ENCODE measurements around the gene FASN. TPM values are rescaled to one million over a fixed set of nuclear protein-coding genes. Genes with fewer than 3 reads are reported as not detected.
A peak's percentile ranks its signal among the peaks of the same experiment; 100 is the strongest.

The FASN gene
- total and polyA plus RNA-seq, 2 of the 13 experiments (the other 11 are each of a cell fraction or from before 2014, with no cell fraction given) = 51.7 to 101 TPM

- TF ChIP-seq HMG20B (CRISPR knock-in tag; conservative IDR thresholded peaks at IDR 0.05) (peak; percentile 72; the same call in 1 of the 2 replicates), BORCS8-MEF2B (CRISPR knock-in tag; IDR thresholded peaks at IDR 0.05) (peak; percentile 85; the same call in 1 of the 2 replicates), NR1H2 (CRISPR knock-in tag; IDR thresholded peaks at IDR 0.05; ENCODE audit: borderline replicate concordance, low read depth) (no peak), HNRNPH1 (optimal IDR thresholded peaks at IDR 0.05; ENCODE audit: low read depth, low read length) (peak; percentile 68), NFKB2 (CRISPR knock-in tag; IDR thresholded peaks at IDR 0.05; ENCODE audit: borderline replicate concordance) (peak; percentile 59; the same call in 1 of the 2 replicates), ZNF615 (CRISPR knock-in tag; IDR thresholded peaks at IDR 0.05; ENCODE audit: borderline replicate concordance) (no peak), TCF7 (IDR thresholded peaks at IDR 0.05; ENCODE audit: low read depth) (no peak), ZNF777 (CRISPR knock-in tag; IDR thresholded peaks at IDR 0.05) (no peak; the same call in none of the 2 replicates), NAIF1 (CRISPR knock-in tag; IDR thresholded peaks at IDR 0.05; ENCODE audit: borderline replicate concordance) (no peak), ATF7 (IDR thresholded peaks at IDR 0.05) (no peak), ATF7 (CRISPR knock-in tag; IDR thresholded peaks at IDR 0.05) (no peak), KDM1A (CRISPR knock-in tag; IDR thresholded peaks at IDR 0.05) (no peak), CEBPZ (IDR thresholded peaks at IDR 0.05; ENCODE audit: low read length) (no peak), ZNF335 (CRISPR knock-in tag; IDR thresholded peaks at IDR 0.05) (no peak), ZNF225 (CRISPR knock-in tag; IDR thresholded peaks at IDR 0.05) (peak; percentile 72), ZNF747 (CRISPR knock-in tag; IDR thresholded peaks at IDR 0.05; ENCODE audit: borderline replicate concordance) (peak; percentile 80; the same call in 1 of the 2 replicates), HINFP (CRISPR knock-in tag; IDR thresholded peaks at IDR 0.05; ENCODE audit: low read depth) (peak; percentile 29; the same call in 1 of the 2 replicates), ZNF782 (CRISPR knock-in tag; IDR thresholded peaks at IDR 0.05; ENCODE audit: borderline replicate concordance) (no peak; the same call in 1 of the 2 replicates), ZFP90 (CRISPR knock-in tag; IDR thresholded peaks at IDR 0.05; ENCODE audit: borderline replicate concordance) (peak; percentile 65), NFKBIZ (CRISPR knock-in tag; IDR thresholded peaks at IDR 0.05) (peak; percentile 78)
- TF ChIP-seq, protein P1, sequence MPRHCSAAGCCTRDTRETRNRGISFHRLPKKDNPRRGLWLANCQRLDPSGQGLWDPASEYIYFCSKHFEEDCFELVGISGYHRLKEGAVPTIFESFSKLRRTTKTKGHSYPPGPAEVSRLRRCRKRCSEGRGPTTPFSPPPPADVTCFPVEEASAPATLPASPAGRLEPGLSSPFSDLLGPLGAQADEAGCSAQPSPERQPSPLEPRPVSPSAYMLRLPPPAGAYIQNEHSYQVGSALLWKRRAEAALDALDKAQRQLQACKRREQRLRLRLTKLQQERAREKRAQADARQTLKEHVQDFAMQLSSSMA (CRISPR knock-in tag; IDR thresholded peaks at IDR 0.05) = peak; percentile 95
- TF ChIP-seq, protein P2, sequence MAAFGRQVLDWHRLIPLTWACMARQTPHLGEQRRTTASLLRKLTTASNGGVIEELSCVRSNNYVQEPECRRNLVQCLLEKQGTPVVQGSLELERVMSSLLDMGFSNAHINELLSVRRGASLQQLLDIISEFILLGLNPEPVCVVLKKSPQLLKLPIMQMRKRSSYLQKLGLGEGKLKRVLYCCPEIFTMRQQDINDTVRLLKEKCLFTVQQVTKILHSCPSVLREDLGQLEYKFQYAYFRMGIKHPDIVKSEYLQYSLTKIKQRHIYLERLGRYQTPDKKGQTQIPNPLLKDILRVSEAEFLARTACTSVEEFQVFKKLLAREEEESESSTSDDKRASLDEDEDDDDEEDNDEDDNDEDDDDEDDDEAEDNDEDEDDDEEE (CRISPR knock-in tag; IDR thresholded peaks at IDR 0.05) = peak; percentile 90; the same call in 1 of the 2 replicates
- TF ChIP-seq, protein P3, sequence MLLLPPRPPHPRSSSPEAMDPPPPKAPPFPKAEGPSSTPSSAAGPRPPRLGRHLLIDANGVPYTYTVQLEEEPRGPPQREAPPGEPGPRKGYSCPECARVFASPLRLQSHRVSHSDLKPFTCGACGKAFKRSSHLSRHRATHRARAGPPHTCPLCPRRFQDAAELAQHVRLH (CRISPR knock-in tag; IDR thresholded peaks at IDR 0.05; ENCODE audit: borderline replicate concordance, low read depth) = peak; percentile 81; the same call in 1 of the 2 replicates
These were observed 8.0 kb upstream of the FASN start (continued) for GRCh38 chr17:82105882-82106687.

All from HepG2 (cell line).